Activated CD4-positive, alpha-beta T cell treated with anti-CD3 and anti-CD28 coated beads, Interleukin-10, Interleukin-2, amounts not matched to agents 100 ng/mL and 50 ng/mL, durations not matched to agents 16 hours and 8 hours (primary cell): ENCODE results near the gene ATP2B2.
A peak's percentile ranks its signal among the peaks of the same experiment; 100 is the strongest.

Experiments used
- DNase-seq: peaks from one replicate; pipeline ENCODE4 v3.0.0-alpha.2; 2020

Gene ATP2B2

DNA sequence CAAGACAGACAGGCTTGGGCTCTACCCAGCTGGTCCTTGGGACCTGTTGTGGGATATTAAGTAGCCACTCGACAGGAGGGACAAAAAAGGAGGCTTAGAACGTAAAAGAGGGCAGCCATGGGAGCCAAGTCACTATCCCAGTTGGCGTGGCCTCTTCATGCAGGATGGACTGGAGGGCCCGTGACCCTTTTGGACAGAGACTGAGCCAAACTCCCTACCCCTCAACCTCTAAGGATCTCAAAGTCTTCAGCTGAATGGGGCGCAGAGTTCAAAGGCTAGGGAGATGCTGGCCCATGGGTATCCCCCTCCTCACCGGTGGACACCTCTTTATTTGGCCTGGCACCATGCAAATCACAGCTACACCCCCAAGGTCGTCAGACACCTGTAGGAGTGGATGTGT is 126.6 kb downstream of the ATP2B2 start:
- DNase-seq: no peak

DNA sequence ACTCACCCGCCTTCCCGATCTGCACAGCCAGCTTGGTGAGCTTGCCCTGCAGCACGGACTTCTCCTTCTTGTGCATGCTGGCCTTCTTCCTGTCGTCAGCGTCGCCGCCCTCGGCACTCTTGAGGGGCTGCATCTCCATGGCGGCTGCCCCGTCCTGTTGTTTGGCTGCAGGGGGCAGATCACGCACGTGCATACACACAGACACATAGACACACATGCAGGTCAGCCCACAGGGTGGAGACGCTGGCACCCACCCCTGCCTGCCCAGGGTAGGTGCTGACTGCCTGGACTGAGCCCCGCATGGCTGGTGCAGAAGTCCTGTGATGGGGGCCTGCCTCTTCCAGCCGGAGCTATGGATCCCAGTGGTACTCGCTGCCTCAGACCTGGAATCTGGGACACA is 127.1 kb downstream of the ATP2B2 start:
- DNase-seq: no peak

DNA sequence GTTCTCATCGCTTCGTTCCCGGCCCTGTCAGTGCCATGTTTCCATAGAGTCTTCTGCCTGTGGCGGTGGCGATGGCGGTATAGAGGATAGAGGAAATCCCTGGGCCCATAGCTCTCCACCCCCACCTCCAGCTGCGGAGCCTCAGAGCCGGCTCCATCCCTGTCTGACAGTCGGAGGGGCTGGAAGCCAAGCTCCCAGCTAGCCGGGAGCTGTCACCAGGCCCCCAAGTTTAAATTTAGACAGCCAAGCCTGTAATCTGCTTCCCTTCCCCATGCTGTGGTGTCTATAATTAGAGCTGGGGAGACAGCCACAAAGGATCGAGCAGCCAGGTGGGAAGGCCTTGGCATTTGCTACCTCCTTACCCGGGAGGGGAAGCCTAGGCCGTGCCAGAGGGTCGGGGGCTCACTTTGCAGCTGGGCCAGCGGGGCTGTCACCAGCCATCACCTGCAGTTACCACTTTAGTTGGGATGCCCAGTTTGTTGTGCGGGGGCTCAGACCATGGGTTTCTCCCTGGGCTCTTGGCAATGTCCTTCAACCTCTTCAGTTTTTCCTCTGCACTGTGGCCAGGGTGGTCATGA is 128.1 kb downstream of the ATP2B2 start:
- DNase-seq: no peak

DNA sequence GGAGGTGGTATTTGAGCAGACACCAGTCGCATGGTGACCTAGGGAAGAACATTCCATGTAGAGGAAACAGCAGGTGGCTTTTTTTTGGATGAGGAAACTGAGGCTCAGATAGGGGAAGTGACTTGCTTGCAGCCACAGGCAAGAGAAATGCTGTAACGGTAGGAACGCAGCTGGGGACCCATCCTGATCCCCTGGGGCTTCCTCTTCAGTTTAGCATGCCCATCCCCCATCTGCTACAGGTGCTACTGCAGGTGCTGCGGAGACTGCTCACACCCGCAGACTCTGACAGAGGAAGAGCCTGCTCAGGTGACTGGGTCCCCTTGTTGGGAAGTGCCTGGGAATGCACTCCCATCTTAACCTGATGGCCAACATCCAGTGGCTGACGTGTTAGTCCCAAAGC is 129.0 kb downstream of the ATP2B2 start:
- no peak for DNase-seq

DNA sequence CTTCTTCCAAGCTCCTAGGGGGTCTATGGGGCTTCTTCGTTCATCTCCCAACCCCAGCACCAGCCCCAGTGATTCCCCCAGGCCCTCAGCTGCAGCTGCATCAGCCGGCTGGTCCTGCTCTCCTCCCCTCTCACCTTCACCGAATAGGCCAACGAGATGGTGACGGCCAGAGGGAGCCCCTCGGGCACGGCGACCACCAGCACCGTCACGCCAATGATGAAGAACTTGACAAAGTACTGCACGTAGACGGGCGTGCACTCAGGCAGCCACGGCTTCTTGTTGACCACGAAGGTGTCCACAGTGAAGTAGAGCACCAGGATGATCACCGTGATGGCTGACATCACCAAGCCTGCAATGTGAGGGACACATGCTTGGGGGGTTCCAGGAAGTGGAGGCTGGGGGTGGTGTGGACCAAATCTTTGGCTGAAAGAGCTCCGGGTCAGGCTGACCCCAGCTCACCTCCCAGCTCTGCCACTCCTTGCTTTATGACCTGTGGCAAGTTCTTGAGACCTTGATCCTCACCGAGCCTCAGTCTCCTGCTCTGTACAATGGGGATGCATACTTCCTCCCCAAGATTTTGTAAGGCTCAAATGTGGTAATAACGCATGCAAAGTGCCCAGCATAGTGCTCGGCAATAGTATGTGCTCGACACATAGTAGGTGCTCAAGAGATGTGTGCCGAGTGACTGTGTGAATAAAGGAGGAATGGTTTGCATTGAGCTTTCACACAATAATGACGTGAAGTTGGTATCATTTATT is 129.9 kb downstream of the ATP2B2 start:
- no peak for DNase-seq

DNA sequence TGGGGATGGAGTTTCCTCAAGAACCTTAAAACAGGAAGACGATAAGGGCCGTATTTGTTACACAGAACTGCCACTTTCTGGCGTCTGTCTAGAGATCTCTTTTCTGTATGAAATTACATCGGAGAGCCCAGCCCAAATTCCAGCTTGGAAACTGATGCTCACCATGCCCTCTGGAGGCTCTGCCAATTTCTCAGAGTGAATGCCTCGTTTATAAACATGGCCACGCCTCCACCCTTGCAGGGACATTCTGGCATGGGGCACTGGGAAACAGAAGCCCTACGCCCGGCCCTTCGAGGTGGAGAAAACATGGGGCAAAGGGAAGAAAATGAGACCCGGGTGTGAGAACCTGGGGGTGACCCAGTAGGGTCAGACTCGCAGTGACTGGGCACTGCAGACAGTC is 131.1 kb downstream of the ATP2B2 start:
- DNase-seq: no peak

DNA sequence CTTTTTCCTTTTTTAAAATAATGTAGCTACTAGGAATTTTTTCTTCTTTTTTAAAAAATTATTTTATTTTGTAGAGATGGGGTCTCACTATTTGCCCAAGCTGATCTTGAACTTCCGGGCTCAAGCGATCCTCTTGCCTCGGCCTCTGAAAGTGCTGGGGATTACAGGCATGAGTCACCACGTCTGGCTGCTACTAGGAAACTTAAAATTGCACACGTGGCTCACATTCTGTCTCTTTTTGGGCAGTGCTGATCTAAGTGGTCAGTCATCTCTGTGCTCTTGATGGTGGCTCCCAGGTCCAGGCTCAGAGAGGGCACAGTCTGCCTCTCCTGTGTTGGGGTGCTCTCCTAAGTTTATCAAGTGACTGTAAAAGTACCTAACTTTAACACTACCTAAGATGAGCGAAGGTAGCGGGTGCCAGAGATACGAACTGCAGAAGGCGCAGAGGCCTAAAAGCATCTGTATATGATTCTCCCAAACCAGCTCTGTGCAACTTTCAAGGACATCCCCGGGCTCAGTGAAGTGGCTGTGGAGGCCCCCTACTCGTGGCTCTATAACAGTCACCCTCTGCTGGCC is 131.6 kb downstream of the ATP2B2 start:
- no peak for DNase-seq

DNA sequence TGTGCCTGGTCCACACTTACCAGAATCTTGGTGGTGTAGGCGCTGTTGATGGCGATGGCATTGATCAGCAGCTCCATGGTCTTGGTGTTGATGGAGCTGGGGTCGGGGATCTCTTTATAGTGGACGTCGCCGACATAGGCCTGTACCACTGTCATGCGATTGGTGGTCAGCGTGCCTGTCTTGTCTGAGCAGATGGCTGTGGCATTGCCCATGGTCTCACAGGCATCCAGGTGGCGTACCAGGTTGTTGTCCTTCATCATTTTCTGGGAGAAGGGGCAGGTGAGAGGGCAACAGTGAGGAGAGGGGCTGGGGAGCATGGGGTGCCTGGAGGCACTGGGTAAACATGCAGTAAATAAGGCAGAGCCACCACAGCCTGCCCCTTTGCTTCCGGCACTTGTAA is 133.6 kb downstream of the ATP2B2 start:
- no peak for DNase-seq

DNA sequence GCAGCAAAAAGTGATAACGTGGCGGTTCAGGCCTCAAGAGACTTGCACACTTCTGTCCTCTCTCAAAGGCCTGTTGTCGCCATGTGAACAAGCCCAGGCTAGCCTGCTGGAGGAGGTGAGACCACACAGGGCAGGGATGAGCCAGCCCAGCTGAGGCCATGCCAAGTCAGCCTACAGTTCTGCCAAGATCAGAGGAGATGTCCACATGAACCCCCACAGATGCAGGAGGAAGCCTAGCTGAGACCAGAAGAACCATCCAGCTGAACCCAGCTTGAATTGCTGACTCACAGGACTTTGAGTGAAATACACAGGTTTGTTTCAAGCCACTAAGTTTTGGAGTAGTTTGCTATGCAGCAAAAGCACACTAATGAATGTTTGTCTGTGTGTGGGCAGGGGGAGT is 134.2 kb downstream of the ATP2B2 start:
- DNase-seq: no peak

DNA sequence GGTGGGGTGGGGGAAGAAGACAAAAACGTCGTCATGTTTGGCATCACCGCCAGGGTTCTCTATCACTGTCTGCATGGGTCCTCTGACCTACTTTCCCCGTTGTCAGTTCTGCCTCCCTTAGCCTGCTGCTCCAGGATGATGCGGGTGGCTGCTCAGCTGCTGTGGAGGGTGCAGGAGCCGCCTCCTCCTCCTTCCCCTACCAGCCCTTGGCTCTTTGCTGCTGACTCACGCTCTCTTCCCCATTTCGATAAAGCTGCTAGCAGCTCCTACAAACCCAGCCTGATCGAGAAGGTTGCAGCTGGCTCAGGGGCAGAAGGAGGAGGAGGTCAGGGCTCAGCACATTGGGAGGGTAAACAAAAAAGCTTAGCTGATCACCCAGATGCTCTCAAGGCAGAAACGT is 135.0 kb downstream of the ATP2B2 start:
- DNase-seq: no peak

DNA sequence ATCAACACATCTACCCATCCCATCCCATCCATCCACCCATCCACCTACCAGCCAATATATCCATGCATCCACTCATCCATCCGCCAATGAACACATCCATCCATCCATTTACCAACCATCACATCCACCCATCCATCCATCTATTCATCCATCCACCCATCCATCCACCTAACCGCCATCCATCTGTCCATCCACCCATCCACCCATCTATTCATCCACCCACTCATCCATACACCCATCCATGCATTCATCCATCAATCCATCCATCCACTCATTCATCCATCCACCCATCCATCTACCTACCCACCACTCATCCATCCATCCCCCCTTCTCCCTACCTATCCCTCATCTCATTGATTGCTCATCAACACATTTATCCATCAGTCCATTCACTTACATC is 136.9 kb downstream of the ATP2B2 start:
- DNase-seq: no peak

DNA sequence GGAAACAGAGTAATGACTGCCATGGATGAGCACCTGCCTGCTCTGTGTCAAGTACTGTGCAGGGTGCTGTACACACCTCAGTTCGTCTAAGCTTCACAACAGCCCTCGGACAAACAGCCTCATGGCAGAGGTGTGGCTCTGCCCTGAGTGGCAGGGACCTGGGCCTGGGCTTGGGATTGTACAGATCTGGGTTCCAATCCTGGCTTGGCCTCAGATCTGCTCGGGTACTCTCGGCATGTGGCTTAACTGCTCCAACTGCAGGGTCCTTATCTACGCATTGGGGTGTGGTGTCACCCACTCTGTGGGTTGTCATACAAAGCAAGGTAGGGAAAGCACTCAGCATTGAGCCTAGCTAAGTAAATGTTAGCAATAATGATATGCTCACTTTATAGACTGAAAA is 137.9 kb downstream of the ATP2B2 start:
- DNase-seq: no peak

DNA sequence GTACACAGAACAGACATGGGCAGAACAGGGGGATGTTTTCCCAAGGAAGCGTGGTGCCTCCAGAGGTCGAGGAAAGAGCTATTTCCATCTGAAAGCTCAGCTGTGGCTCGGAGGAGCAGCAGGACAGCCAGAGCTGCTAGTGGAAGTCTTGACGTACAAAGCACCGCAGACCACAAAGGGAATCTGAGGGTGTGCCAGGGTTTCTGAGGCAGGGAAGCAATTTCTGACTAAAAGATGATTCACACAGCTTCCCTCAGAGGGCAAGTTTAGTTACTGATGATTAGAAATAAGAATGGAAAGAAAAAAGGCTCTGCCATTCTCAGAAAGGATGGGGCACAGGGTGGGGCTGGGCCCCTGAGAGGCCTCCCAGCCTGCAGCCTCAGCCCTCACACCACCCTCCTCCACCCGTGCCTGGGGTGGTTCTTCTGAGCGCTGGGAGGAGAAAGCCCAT is 138.7 kb downstream of the ATP2B2 start:
- DNase-seq: peak; percentile 82

DNA sequence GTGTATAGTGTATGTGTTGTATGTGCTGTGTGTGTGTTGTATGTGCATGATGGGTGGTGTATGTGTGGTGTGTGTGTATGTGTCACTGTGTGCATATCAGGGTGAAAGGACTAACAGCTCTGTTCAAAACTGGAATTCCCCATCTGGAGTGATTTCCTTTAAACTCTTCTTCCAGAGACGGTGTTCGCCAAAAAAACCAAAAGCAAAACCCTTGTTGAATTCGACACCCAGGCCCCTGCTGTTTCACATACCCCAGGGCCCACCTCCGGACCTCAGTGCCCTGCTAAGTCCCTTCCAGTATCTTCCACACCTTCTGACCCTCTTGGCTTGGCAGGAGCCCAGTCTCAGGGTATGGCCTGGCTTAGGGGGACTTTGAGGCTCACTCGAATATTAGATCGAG is 139.6 kb downstream of the ATP2B2 start:
- peak; percentile 27 for DNase-seq

DNA sequence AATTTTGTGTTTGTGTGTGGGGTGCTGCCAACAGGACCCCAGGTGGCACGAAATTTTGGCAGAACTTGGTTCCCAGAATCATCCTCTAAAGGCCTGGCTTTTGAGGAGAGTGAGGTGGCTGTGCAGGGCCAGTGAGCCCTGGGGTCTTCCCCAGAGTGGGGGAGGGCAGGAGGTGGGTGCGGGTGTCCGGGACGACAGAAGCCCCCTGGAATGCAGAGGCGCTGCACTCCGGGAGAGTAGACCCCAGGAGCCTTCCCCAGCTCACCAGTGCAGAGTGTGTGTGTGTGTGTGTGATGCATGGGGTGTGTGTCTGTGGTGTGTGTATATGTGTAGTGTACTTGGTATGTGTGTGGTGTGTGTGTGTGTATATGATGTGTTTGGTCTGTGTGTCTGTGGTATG is 140.1 kb downstream of the ATP2B2 start:
- no peak for DNase-seq

DNA sequence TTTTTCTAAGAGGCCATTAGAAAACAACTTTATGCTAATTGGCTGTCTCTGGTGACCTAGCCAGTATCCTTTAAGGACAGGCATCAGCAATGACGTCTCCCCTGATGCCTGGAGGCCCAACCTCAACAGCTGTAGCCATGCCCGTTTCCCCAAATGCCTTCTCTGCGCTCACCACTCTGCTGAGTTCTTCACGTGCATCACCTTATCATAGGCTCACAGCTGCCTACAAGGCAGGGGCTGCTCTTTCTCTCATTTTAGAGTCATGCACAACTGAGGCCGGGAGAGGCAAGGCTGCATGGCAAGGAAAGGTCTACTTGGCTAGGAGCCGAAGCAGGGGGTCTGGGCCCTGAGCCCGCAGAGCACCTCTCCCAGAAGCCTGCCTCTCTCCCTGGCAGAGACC is 140.6 kb downstream of the ATP2B2 start:
- no peak for DNase-seq

DNA sequence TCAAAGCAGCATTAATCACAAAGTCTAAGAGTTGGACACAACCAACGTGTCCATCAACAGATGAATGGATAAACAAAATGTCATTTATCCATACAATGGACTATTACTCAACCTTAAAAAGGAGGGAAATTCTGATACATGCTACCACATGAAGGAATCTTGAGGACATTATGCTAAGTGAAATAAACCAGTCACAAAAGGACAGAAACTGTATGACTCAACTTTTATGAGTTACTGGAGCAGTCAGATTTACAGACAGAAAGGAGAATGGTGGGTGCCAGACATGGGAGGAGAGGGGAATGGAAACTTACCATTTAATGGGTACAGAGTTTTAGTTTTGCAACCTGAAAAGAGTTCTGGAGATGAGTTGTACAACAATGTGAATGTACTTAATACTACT is 141.5 kb downstream of the ATP2B2 start:
- DNase-seq: peak; percentile 58

DNA sequence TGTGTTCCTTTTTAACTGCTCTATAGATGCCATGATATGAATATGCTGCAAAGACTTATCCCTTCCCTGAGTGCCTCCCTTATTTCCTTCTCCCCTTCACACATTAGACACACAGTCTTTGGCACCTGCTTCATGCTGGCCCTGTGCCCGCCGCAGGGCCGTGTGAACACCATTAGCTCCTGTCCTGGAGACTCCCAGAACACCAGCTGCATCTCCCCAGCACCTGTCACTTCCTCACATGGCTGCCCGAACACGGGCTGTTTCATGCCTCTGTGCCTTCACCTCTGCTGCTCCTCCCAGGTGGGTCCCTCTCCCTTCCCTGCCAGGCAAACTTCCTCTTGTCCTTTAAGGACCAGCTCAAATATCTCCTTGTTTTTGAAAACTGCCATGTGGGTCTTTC is 144.0 kb downstream of the ATP2B2 start:
- DNase-seq: no peak

DNA sequence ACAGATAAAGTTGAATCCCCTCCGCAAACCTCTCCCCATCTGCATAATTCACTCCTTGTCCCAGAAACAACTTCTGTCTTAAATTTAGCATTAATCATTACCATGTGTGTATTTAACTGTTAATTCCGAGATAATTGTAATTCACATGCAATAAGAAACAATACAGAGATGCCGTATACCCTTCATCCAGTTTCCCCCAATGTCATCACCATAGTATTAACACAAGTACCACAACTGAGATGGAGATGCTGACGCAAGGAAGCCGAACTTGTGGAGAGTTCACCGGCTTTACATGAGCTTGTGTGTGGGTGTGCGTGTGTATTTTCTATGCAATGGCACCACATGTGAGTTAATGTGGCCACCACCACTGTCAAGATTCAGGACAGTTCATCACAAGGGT is 144.9 kb downstream of the ATP2B2 start:
- no peak for DNase-seq

DNA sequence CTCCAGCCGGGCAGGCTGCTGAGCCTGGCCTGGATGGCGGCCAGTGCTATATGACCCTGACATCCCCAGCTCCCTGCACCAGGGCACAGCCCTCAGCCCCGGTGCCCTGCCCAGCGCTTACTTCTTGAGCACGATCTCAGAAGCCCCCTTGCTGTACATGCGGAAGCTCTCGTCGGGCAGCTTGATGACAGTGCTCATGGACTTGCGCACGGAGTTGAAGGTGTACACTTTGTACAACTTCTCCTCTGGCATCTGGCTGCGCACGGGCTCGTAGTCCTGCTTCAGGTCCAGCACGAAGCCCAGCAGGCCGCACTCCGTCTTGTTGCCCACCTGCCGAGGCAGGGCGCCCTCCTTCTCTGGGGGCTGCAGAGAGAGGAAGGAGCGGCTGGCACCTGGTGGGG is 145.6 kb downstream of the ATP2B2 start:
- DNase-seq: no peak

DNA sequence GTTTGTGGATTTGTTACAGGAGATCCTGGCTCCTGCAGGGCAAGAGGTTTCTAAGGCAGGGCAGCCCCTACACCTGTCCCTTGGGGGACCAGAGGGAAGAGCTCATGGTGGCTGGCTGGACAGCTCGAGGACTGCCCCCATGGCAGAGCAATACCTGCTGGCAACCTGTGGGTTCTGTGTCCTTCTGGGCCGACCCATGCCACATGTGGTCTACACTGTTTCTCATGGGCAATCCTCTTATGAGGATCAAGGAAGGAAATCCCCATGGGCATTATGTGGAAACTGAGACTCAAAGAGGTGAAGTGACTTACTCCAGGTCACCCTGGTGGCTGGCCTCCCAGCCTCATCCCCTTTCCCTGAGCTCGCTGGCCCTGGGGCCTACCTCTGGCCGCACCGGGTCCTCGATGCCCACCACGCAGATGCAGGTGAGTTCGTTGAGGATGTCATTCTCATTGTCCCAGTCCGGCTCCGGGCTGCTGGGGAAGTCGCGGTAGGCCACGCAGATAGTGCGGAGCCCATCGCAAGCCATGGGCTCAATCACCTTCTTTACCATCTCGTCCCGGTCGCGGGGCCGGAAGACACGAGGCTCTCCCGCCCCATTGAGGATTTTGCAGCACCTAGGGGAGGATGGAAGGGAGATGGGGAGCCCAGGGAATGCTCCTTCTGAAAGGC is 146.9 kb downstream of the ATP2B2 start:
- no peak for DNase-seq

DNA sequence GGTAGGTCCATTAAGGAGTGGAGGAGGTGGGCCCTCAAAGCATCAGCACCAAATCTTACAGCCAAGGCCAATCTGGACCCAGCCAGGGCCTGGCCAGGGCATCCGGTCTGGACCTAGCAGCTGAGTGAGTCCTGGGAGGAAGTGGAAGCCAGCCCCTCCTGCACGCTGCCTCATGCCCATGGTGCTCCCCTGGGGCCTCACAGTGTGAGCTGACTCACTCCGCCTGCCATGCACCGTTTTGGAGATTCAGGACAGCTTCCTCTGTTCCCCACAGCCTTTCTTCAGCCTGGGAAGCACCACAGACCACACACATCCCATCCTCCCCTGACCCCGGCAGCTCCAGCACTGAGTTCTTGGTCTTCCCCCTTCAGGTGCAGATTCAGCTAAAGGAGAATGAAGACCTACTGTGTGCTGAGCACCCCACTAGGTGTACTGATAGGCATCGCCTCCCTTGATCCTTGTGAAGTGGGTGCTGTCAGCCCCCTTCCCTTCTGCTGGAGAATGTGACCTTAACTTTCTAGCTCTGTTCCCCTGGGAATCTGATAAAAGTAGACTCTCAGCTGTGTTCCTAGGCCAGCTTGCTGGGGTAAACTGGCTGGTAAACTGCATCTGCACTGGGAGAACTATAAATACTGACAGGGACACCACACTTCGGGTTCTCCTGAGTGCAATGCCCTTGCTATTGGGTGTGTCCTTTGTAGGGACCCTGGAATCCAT is 147.6 kb downstream of the ATP2B2 start:
- peak; percentile 19 for DNase-seq

DNA sequence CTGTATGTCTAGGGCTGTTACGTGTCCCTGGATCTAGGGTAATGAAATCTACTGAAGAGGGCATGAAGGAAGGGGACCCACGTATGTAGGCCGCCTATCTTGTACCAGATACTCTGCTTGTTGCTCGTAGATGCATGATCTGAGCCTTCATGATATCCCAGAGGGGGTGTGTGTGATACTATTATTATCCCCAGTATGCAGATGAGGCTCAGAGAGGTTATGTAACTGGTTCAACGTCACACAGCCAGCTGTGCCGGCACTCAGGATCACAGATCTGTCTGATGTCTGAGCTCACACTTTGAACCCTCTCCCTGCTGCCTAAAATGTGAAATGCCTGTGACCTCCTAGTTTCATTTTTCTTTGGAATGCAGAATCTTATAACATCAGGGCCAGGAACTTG is 148.3 kb downstream of the ATP2B2 start:
- DNase-seq: no peak
